Hematopoietic multipotent progenitor cell (in vitro differentiated cells): ENCODE results near the gene PPFIA2. TPM values are rescaled to one million over a fixed set of nuclear protein-coding genes. Genes with fewer than 3 reads are reported as not detected.

Experiments
- DNase-seq, 3 donors: peaks; one replicate each; pipeline ENCODE4 v3.0.0-alpha.2; 2011 to 2015; ENCODE audit warnings: low read depth in 2 of 3, low spot score in 2 of 3
- total RNA-seq: library from RNA; depleted of rRNA; stranded (reverse); fragments of >200 nt; gene quantifications from one replicate; pipeline ENCODE4 v1.2.3, GENCODE V29; 2012

Gene PPFIA2
- total RNA-seq, 1 donor = not detected

- no peak for DNase-seq
These were observed 194.9 kb downstream of the PPFIA2 start for GRCh38 chr12:81564237-81564636.

GRCh38 chr12:81558031-81558430 lies 201.1 kb downstream of the PPFIA2 start:
- no peak for DNase-seq

- DNase-seq = no peak
These were observed 212.3 kb downstream of the PPFIA2 start for GRCh38 chr12:81546811-81547210.

- no peak for DNase-seq
These were observed 215.5 kb downstream of the PPFIA2 start for GRCh38 chr12:81543621-81544139.

GRCh38 chr12:81542065-81543010 lies 216.8 kb downstream of the PPFIA2 start:
- no peak for DNase-seq

GRCh38 chr12:81541121-81541520 lies 218.0 kb downstream of the PPFIA2 start:
- DNase-seq = no peak

- no peak for DNase-seq
These were observed 219.9 kb downstream of the PPFIA2 start for GRCh38 chr12:81539279-81539678.

GRCh38 chr12:81533054-81533453 lies 226.1 kb downstream of the PPFIA2 start:
- no peak for DNase-seq

GRCh38 chr12:81530352-81530751 lies 228.8 kb downstream of the PPFIA2 start:
- DNase-seq = no peak

- peak in 1 of 3 donors; percentile 0 for DNase-seq
These were observed 238.8 kb downstream of the PPFIA2 start for GRCh38 chr12:81520064-81520945.

- no peak for DNase-seq
These were observed 240.5 kb downstream of the PPFIA2 start for GRCh38 chr12:81518638-81519037.

- DNase-seq = no peak
These were observed 241.9 kb downstream of the PPFIA2 start for GRCh38 chr12:81517296-81517695.

GRCh38 chr12:81502912-81503695 lies 256.0 kb downstream of the PPFIA2 start:
- DNase-seq = no peak

GRCh38 chr12:81500788-81501187 lies 258.4 kb downstream of the PPFIA2 start:
- no peak for DNase-seq

- no peak for DNase-seq
These were observed 259.3 kb downstream of the PPFIA2 start for GRCh38 chr12:81499809-81500208.

- no peak for DNase-seq
These were observed 266.9 kb downstream of the PPFIA2 start for GRCh38 chr12:81492131-81492720.

GRCh38 chr12:81472934-81473333 lies 286.2 kb downstream of the PPFIA2 start:
- DNase-seq = no peak

GRCh38 chr12:81470923-81471322 lies 288.2 kb downstream of the PPFIA2 start:
- DNase-seq = no peak

GRCh38 chr12:81468206-81468605 lies 290.9 kb downstream of the PPFIA2 start:
- no peak for DNase-seq

GRCh38 chr12:81465876-81466275 lies 293.3 kb downstream of the PPFIA2 start:
- no peak for DNase-seq
